ENCODE results near the gene FOXK1. TPM values are rescaled to one million over a fixed set of nuclear protein-coding genes. Genes with fewer than 3 reads are reported as not detected.

Gene FOXK1
- total RNA-seq, 2 experiments from 2014 or later, result 67.8 to 68.1 TPM

GRCh38 chr7:4724648-4725013 is 42.5 kb downstream of the FOXK1 start:
- ATAC-seq (ENCODE audit: poor library complexity), result no peak
- TF ChIP-seq CTCF (IDR thresholded peaks at IDR 0.05), result no peak
- CTCF ChIA-PET, result interaction anchor here (0.9 to 1.7 kb wide), 2 partner anchors 11 to 20 kb away, joined by 4 read pairs; no protein-coding TSS in a partner anchor
- H3K27me3 ChIP-seq (ENCODE audit: control insufficient read depth in 1 of 2, insufficient read depth in 2 of 2, low read length in 2 of 2), result no peaks in the 10 kb centered on the region
- no peaks in the 10 kb centered on the region for H3K27me3 Mint-ChIP-seq
- H3K4me3 Mint-ChIP-seq, result peak overlapping the region; percentile 93
- peaks cover 56% of the 10 kb centered on the region for H3K36me3 Mint-ChIP-seq (ENCODE audit: low read depth)
- H3K4me1 Mint-ChIP-seq (ENCODE audit: low read depth), result peaks cover 46% of the 10 kb centered on the region
- H3K27ac ChIP-seq (ENCODE audit: low read depth in 1 of 2, low read length in 2 of 2), result peak overlapping the region; percentile 48 to 54
- intact Hi-C loops (cut with DNase I, micrococcal nuclease), result no loop called here
- H3K4me1 ChIP-seq (ENCODE audit: insufficient read depth, low read length), result peaks cover 29% of the 10 kb centered on the region
- H3K9me3 ChIP-seq (ENCODE audit: control insufficient read depth in 1 of 2, insufficient read depth in 1 of 2, low read length in 2 of 2), result no peaks in the 10 kb centered on the region
- peak overlapping the region; percentile 66 for H3K4me3 ChIP-seq (ENCODE audit: low read length)
- peak overlapping the region; percentile 94 for H3K27ac Mint-ChIP-seq
- H3K36me3 ChIP-seq (ENCODE audit: insufficient read depth, low read length), result peaks cover 21% of the 10 kb centered on the region
- no peaks in the 10 kb centered on the region for H3K9me3 Mint-ChIP-seq
- DNase-seq, result no peak
- POLR2A ChIA-PET, result interaction anchor here (0.9 to 2.8 kb wide), 6 partner anchors 9 to 82 kb away, joined by 3 to 14 read pairs (median 8); partner anchors contain the start of gene AP5Z1

- ChIA-PET POLR2A (interaction anchor here (0.9 to 2.8 kb wide), 8 partner anchors 8 to 83 kb away, joined by 3 to 14 read pairs (median 4); partner anchors contain the start of genes AP5Z1 and FOXK1), CTCF (interaction anchor here (0.6 to 2.2 kb wide), 4 partner anchors 10 to 84 kb away, joined by 3 to 8 read pairs (median 4); no protein-coding TSS in a partner anchor)
- intact Hi-C loops (cut with DNase I, micrococcal nuclease), result no loop called here
- TF ChIP-seq CTCF (IDR thresholded peaks at IDR 0.05), result no peak
- peak overlapping the region; percentile 94 for H3K27ac Mint-ChIP-seq
- no peaks in the 10 kb centered on the region for H3K27me3 Mint-ChIP-seq
- H3K9me3 ChIP-seq (ENCODE audit: control insufficient read depth in 1 of 2, insufficient read depth in 1 of 2, low read length in 2 of 2), result no peaks in the 10 kb centered on the region
- peak; percentile 83 for ATAC-seq (ENCODE audit: poor library complexity)
- peaks cover 44% of the 10 kb centered on the region for H3K4me1 Mint-ChIP-seq (ENCODE audit: low read depth)
- H3K4me1 ChIP-seq (ENCODE audit: insufficient read depth, low read length), result peaks cover 31% of the 10 kb centered on the region
- H3K4me3 Mint-ChIP-seq, result peak overlapping the region; percentile 93
- peaks cover 50% of the 10 kb centered on the region for H3K36me3 Mint-ChIP-seq (ENCODE audit: low read depth)
- DNase-seq, result peak in 10 of 14 experiments; percentile 22 to 77 (median 46)
- H3K27me3 ChIP-seq (ENCODE audit: control insufficient read depth in 1 of 2, insufficient read depth in 2 of 2, low read length in 2 of 2), result no peaks in the 10 kb centered on the region
- H3K9me3 Mint-ChIP-seq, result no peaks in the 10 kb centered on the region
- H3K36me3 ChIP-seq (ENCODE audit: insufficient read depth, low read length), result peaks cover 21% of the 10 kb centered on the region
- H3K27ac ChIP-seq (ENCODE audit: low read depth in 1 of 2, low read length in 2 of 2), result peak overlapping the region; percentile 48 to 54
- H3K4me3 ChIP-seq (ENCODE audit: low read length), result peak overlapping the region; percentile 66
Observed at GRCh38 chr7:4725014-4725849, 43.1 kb downstream of the FOXK1 start.

GRCh38 chr7:4725850-4726450 is 43.9 kb downstream of the FOXK1 start:
- Mint-ChIP-seq H3K4me1 (ENCODE audit: low read depth) (peaks cover 48% of the 10 kb centered on the region), H3K9me3 (no peaks in the 10 kb centered on the region), H3K4me3 (peak overlapping the region; percentile 93), H3K27ac (peak overlapping the region; percentile 94), H3K36me3 (ENCODE audit: low read depth) (peaks cover 43% of the 10 kb centered on the region), H3K27me3 (no peaks in the 10 kb centered on the region)
- peak overlapping the region; percentile 48 to 54 for H3K27ac ChIP-seq (ENCODE audit: low read depth in 1 of 2, low read length in 2 of 2)
- no peak for TF ChIP-seq CTCF (IDR thresholded peaks at IDR 0.05)
- intact Hi-C loops (cut with DNase I, micrococcal nuclease), result no loop called here
- ChIA-PET POLR2A (interaction anchor here (1.0 to 2.8 kb wide), 5 partner anchors 8 to 84 kb away, joined by 3 to 14 read pairs (median 10); partner anchors contain the start of genes AP5Z1 and FOXK1), CTCF (interaction anchor here (0.6 to 2.2 kb wide), 3 partner anchors 10 to 84 kb away, joined by 3 to 8 read pairs (median 4); no protein-coding TSS in a partner anchor)
- peak overlapping the region; percentile 66 for H3K4me3 ChIP-seq (ENCODE audit: low read length)
- peaks cover 22% of the 10 kb centered on the region for H3K36me3 ChIP-seq (ENCODE audit: insufficient read depth, low read length)
- DNase-seq, result no peak
- peaks cover 38% of the 10 kb centered on the region for H3K4me1 ChIP-seq (ENCODE audit: insufficient read depth, low read length)
- no peaks in the 10 kb centered on the region for H3K27me3 ChIP-seq (ENCODE audit: control insufficient read depth in 1 of 2, insufficient read depth in 2 of 2, low read length in 2 of 2)
- no peak for ATAC-seq (ENCODE audit: poor library complexity)
- H3K9me3 ChIP-seq (ENCODE audit: control insufficient read depth in 1 of 2, insufficient read depth in 1 of 2, low read length in 2 of 2), result no peaks in the 10 kb centered on the region

All from CD4-positive, alpha-beta T cell (primary cell).